CD4-positive, alpha-beta T cell treated with Interleukin-17A for 1 hour (primary cell): ENCODE data around the gene STT3B.
"Not testable (repeated sequence)": the region's sequence is repeated elsewhere in the genome, so short reads cannot be mapped to it uniquely, and the experiment has no call there.

Experiments
- DNase-seq: peaks from one replicate; pipeline ENCODE4 v3.0.0-alpha.2; 2020

The STT3B gene

DNA sequence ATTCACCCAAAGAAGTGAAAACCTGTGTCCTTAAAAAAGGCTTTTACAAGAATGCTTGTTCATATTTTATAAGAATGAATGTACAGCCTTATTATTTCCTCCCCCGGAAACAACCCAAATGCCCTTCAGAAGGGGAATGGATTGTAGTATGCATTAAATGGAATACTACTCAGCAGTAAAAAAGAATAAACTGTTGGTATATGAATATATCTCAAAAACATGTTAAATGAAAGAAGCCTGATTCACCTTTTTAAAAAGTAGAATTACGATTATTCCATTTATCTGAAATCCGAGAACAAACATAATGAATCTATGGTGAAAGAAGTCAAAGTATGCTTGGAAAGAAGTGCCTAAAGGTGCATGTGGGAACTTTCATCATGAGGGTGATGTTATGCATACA lies 20.5 kb downstream of the STT3B start:
- DNase-seq: no peak

DNA sequence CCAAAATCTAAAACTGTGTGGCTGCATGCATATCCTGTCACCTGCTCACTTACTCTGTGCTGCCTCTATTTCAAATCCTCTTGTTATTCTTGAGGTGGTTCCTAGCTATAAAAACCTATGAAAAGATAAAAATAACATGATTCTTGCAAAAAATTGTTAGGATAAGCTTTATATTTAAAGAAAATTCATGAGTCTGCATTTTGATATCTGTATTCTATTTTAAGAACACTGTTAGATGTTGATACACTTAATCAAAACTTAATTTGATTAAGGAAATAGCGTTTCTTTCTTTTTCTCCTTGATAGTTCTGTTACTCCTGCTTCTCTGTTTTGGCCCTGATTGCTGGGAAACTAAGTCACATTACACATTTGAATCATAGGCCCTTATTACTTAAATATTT lies 22.5 kb downstream of the STT3B start:
- no peak for DNase-seq

DNA sequence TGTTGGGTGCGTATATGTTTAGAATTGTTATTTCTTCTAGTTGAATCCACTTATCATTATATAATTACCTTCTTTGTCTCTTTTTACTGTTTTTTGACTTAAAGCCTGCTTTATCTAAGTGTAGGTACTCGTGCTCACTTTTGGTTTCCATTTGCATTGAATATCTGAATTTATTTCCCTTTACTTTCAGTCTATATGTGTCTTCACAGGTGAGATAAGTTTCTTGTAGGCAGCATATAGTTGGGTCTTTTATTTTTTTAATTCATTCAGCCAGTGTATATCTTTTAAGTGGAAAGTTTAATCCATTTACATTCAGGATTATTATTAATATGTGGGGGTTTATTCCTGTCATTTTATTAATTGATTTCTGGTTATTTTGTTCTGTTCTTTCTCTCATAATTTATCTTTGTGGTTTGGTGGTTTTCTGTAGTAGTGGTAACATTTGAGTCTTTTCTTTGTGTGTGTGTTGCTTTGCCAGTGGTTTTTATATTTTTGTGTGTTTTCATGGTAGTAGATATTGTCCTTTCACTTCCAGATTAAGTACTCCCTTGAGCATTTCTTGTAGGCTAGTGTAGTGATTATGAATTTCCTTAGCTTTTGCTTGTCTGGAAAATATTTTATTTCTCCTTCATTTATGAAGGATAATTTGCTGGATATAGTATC lies 27.3 kb downstream of the STT3B start:
- DNase-seq: no peak

DNA sequence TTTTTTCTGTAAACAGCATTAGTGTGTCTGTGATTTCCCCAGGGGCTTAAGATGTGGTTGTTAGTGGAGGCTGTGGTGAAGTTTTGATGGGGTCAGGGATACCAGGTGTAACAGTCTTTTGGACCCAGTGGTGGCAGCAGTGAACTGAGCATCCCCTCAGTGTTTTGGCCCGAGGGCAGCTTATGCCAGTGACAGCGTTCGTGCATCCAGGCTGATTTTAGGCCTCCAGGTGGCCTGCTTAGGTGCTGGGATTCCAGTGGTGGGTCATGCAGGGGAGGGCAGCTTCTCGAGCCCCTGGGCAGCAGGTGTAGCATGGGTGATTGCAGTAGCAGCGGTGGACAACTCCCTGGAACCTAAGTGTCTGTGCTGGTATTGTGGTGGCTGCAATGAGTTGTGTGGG lies 29.2 kb downstream of the STT3B start:
- no peak for DNase-seq

DNA sequence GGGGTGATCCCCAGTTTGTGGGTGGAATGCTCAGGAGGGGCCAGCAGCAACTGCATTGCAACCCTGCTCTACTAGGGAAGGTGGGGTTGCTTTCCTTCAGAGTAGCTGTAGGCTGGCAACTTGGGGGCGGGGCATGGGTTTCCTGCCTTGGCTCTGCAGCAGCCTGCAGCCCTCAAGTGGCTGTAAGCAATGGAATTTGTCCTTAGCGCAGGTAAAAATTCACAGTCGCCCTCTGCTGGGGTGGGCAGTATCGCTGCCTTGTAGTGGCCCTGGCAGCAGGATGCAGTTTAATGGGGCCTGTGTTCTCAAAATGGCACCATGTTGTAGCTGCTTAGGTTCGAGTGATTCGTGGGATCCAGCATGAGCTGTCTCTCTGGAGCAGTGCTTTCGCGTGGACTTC lies 29.8 kb downstream of the STT3B start:
- DNase-seq: peak; percentile 26

DNA sequence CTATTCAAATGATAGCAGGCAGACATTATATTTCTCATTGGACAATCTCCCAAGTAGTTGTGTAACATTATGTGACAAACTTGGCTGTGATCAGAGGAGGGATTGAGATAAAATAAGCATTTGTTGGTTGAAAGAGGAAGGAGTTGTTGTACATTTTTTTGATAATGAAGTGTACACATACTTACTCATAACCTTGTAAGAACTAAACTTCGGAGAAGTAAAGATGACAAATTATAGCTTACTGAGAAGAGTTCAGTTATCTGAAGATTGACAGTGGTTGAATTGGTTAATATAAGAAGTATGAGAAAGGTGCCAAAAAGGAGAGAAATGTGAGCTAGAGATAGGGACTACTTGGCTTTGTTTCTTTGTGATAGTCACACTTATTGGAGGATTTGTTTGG lies 32.6 kb downstream of the STT3B start:
- no peak for DNase-seq

DNA sequence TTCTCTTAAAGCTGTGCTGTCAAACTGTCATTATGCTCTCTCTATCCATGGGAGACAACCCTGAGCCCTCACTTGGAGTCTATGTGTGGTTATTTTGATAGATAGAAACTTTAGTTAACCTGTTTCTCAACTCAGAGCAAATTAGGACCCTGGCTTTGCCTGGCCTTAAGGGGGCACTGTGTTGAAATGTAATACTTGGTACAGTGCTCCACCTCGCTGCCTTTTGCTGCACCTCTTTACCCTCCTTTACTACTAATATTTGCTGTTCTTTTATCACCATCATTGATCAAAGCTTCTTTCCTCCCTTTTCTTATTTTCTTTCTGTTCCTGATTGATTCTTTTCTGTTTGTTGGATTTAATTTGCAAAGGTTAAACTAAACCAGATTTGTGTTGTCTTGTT lies 34.3 kb downstream of the STT3B start:
- DNase-seq: peak; percentile 49

GRCh38 chr3:31568649-31569048 lies 35.9 kb downstream of the STT3B start:
- no peak for DNase-seq

- no peak for DNase-seq
These were observed 38.6 kb downstream of the STT3B start for GRCh38 chr3:31571325-31571724.

- DNase-seq: no peak
These were observed 39.7 kb downstream of the STT3B start for GRCh38 chr3:31572236-31573004.

DNA sequence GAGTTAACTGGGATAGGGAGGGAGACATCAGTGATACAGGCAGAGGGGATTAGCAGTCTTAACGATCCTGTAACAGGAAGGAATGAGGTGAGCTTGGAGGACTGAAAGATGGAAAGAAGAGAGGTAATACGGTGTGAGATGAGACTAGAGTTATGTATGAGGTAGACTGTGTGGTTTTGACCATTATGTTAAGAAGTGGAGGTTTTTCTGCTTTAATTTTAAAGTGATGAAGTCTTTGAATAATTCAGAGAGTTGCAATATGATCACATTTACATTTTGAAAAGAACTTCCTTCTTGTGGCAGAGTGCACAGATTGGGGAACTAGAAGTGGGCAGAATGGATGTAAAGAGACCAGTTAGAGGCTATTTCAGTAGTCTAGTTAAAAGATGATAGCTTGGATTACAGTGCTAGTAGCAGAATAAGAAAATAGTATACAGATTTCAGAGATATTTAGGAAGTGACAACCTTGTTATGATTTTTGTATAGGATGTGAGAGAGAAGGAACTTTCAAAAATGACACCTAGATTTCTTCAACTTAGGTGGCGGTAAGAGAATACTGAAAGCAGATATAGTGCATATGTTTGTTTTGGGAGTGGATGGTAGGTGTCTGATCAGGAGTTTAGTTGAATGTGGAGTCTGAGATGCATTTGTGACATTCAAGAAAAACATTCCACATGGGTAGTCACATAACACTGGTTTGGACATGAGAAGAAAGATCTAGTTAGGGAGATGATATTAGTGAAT lies 40.5 kb downstream of the STT3B start:
- DNase-seq: peak; percentile 11

GRCh38 chr3:31575448-31575847 lies 42.7 kb downstream of the STT3B start:
- DNase-seq: peak; percentile 13

GRCh38 chr3:31576521-31576920 lies 43.8 kb downstream of the STT3B start:
- DNase-seq: no peak

DNA sequence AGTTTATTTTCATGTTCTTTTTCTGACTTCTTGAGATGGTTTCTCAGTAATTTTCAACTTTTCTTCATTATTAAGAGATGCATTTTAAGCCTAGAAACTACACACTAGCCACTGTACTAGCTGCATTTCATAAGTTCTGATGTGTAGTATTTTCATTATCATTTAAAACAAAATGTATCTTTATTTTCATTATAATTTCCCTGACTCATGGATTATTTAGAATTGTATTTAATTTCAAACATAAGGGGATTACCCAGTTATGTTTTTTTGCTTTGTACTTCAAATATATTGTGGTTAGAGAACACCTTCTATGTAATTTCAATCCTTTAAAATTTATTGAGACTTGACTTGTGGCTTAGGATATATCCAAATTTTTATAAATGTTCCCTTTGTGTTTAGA lies 44.5 kb downstream of the STT3B start:
- no peak for DNase-seq

GRCh38 chr3:31579828-31580227 lies 47.1 kb downstream of the STT3B start:
- DNase-seq: no peak

DNA sequence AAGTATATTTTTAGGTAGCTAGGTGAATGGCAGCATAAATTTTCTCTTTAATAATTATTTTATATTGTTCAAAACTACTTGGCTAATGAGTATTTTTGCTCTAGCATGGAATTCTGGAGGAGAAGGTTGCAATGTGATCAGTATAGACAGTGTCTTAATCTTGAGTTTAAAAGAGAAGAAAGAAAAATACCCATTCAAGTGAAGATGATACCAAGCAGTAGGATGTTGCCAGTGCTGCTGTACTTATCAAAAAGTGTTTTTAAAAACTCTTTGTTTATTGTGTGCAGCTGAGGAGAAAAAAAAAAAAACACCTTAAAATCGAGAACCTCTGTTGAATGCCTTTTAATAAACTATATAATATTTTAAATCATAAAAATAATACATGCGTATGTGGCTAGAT lies 47.9 kb downstream of the STT3B start:
- DNase-seq: no peak

DNA sequence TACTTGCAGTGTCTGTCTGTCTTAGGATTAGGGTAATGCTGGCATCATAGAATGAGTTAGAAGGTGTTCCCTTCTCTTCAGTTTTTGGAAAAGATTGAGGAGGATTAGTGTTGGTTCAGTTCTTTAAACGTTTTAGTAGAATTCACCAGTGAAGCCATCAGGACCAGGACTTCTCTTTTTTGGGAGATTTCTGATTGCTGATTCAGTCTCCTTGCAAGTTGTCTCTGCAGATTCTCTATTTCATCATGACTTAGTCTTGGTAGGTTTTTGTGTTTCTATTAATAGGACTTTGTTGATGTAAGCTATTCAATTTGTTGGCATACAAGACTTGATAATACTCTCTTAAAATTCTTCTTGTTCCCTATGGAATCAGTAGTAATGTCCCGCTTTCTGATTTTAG lies 48.9 kb downstream of the STT3B start:
- no peak for DNase-seq

DNA sequence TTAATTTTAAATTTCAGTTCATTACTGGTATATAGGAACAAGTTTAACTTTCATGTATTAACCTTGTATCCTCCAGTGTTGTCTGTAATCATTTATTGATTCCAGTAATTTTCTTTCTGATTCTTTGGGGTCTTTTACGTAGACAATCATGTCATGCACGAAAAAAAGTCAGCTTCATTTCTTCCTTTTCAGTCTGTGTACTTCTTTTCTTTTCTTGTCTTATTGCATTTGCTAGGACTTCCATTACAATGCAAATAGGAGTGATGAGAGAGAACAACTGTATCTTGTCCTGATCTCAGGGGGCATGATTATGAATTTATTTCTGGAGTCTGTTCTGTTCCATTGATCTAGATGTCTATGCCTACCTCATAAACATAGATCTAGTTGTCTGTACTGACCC lies 56.5 kb downstream of the STT3B start:
- DNase-seq: no peak

GRCh38 chr3:31590650-31591049 lies 57.9 kb downstream of the STT3B start:
- no peak for DNase-seq

GRCh38 chr3:31592764-31593163 lies 60.0 kb downstream of the STT3B start:
- DNase-seq: no peak

- DNase-seq: no peak
These were observed 63.5 kb downstream of the STT3B start for GRCh38 chr3:31596176-31596575.

GRCh38 chr3:31600431-31600830 lies 67.7 kb downstream of the STT3B start:
- no peak for DNase-seq

DNA sequence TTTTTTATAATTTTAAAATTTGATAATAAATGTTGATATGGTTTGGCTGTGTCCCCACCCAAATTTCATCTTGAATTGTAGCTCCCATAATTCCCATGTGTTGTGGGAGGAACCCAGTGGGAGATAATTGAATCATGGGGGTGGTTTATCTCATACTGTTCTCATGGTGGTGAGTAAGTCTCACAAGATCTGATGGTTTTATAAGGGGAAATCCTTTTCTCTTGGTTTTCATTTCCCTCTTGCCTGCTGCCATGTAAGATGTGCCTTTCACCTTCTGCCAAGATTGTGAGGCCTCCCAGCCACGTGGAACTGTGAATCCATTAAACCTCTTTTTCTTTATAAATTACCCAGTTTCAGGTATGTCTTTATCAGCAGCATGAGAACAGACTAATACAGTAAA lies 72.6 kb downstream of the STT3B start:
- not testable (repeated sequence) for DNase-seq

DNA sequence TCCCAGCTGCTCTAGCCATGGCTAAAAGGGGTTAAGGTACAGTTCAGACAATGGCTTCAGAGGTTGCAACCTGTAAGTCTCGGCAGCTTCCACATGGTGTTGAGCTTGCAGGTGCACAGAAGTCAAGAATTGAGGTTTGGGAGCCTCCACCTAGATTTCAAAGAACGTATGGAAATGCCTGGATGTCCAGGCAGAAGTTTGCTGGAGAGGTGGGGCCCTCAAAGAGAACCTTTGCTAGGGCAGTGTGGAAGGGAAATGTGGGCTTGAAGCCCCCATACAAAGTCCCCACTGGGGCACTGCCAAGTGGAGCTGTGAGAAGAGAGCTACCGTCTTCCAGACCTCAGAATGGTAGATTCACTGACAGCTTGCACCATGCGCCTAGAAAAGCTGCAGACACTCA lies 73.7 kb downstream of the STT3B start:
- DNase-seq: no peak
